Liver (tissue), 9 donors: ENCODE results near the gene FBLIM1. TPM values are rescaled to one million over a fixed set of nuclear protein-coding genes. Genes with fewer than 3 reads are reported as not detected.

Source experiments
- DNase-seq: peaks from one replicate; pipeline ENCODE4 v3.0.0-alpha.2; 2017; ENCODE audit warnings: low spot score
- H3K27ac ChIP-seq, 2 donors: one replicate each; pipeline ENCODE4 v1.7.0; 2013; ENCODE audit warnings: inconsistent platforms in 2 of 2, low read length in 2 of 2, control low read depth in 1 of 2, low read depth in 1 of 2, mild to moderate bottlenecking in 1 of 2
- H3K27me3 ChIP-seq, 4 donors: one replicate each; pipeline versions ENCODE4 v1.6.1 to v1.7.0; 2013; ENCODE audit warnings: low read length in 3 of 4, inconsistent platforms in 1 of 4, mild to moderate bottlenecking in 1 of 4, moderate library complexity in 1 of 4; ENCODE audit not compliant: control insufficient read depth in 4 of 4, insufficient read depth in 4 of 4
- H3K36me3 ChIP-seq, 4 donors: one replicate each; pipeline versions ENCODE4 v1.6.1 to v1.7.0; 2013; ENCODE audit warnings: low read length in 3 of 4, mild to moderate bottlenecking in 3 of 4, low read depth in 1 of 4, moderate library complexity in 1 of 4; ENCODE audit not compliant: control insufficient read depth in 4 of 4, insufficient read depth in 3 of 4
- H3K4me1 ChIP-seq, 4 donors: one replicate each; pipeline versions ENCODE4 v1.6.1 to v1.7.0; 2013; ENCODE audit warnings: low read length in 3 of 4, mild to moderate bottlenecking in 3 of 4, moderate library complexity in 1 of 4; ENCODE audit not compliant: control insufficient read depth in 4 of 4, insufficient read depth in 4 of 4
- H3K4me3 ChIP-seq, 3 donors: one replicate each; pipeline versions ENCODE4 v1.6.1 to v1.7.0; 2013; ENCODE audit warnings: low read length in 3 of 3, control low read depth in 1 of 3, low read depth in 1 of 3, mild to moderate bottlenecking in 1 of 3
- H3K9ac ChIP-seq, 2 donors: one replicate each; pipeline ENCODE4 v1.7.0; 2013; ENCODE audit warnings: low read length in 2 of 2, mild to moderate bottlenecking in 2 of 2, moderate library complexity in 2 of 2, control low read depth in 1 of 2, low read depth in 1 of 2
- H3K9me3 ChIP-seq, 4 donors: one replicate each; pipeline versions ENCODE4 v1.6.1 to v1.7.0; 2013; ENCODE audit warnings: low read length in 3 of 4; ENCODE audit not compliant: control insufficient read depth in 4 of 4
- CTCF ChIP-seq: fragments of 150-350 bp; IDR thresholded peaks from 2 replicates; pipeline ENCODE4 v1.5.1; 2017; ENCODE audit warnings: improper control_type of control experiment, low read depth, low read length; ENCODE audit not compliant: missing input control
- EGR1 ChIP-seq, 2 donors: IDR thresholded peaks; 2 replicates each; pipeline ENCODE4 v1.6.1; 2016 to 2018; ENCODE audit warnings: antibody characterized with exemption in 2 of 2, low read depth in 2 of 2
- FOXA1 ChIP-seq: IDR thresholded peaks from 2 replicates; pipeline ENCODE4 v1.6.1; 2016; ENCODE audit warnings: antibody characterized with exemption
- FOXA2 ChIP-seq: IDR thresholded peaks from 2 replicates; pipeline ENCODE4 v1.6.1; 2016; ENCODE audit warnings: antibody characterized with exemption
- GABPA ChIP-seq, 2 donors: IDR thresholded peaks in 1 of 2; conservative IDR thresholded peaks in 1 of 2; 2 replicates each; pipeline ENCODE4 v1.6.1; 2016; ENCODE audit warnings: antibody characterized with exemption in 2 of 2, mild to moderate bottlenecking in 1 of 2, moderate library complexity in 1 of 2
- HNF4A ChIP-seq, 2 donors: conservative IDR thresholded peaks; 2 replicates each; pipeline ENCODE4 v1.6.1; 2016; ENCODE audit warnings: antibody characterized with exemption in 2 of 2, mild to moderate bottlenecking in 2 of 2
- HNF4G ChIP-seq: IDR thresholded peaks from 2 replicates; pipeline ENCODE4 v1.6.1; 2016; ENCODE audit warnings: antibody characterized with exemption
- JUND ChIP-seq, 2 donors: IDR thresholded peaks; 2 replicates each; pipeline ENCODE4 v1.6.1; 2016; ENCODE audit warnings: antibody characterized with exemption in 2 of 2
- NR2F2 ChIP-seq: IDR thresholded peaks from 2 replicates; pipeline ENCODE4 v1.6.1; 2016; ENCODE audit warnings: antibody characterized with exemption
- RAD21 ChIP-seq, 2 donors: IDR thresholded peaks; 2 replicates each; pipeline ENCODE4 v1.6.1; 2016; ENCODE audit warnings: antibody characterized with exemption in 2 of 2, mild to moderate bottlenecking in 2 of 2
- RXRA ChIP-seq, 2 donors: IDR thresholded peaks; 2 replicates each; pipeline ENCODE4 v1.6.1; 2017 to 2018; ENCODE audit warnings: antibody characterized with exemption in 2 of 2, mild to moderate bottlenecking in 1 of 2
- SP1 ChIP-seq: IDR thresholded peaks from 2 replicates; pipeline ENCODE4 v1.6.1; 2018; ENCODE audit warnings: antibody characterized with exemption, mild to moderate bottlenecking
- TAF1 ChIP-seq: conservative IDR thresholded peaks from 2 replicates; pipeline ENCODE4 v1.6.1; 2016; ENCODE audit warnings: antibody characterized with exemption, mild to moderate bottlenecking
- YY1 ChIP-seq: IDR thresholded peaks from 2 replicates; pipeline ENCODE4 v1.6.1; 2016; ENCODE audit warnings: antibody characterized with exemption, mild to moderate bottlenecking
- WGBS: extraction: QIAGEN DNeasy Blood & Tissue Kit; methylation state at CpG from one replicate; pipeline ENCODE4 v1.1.7; 2013; 5-methylcytosine and 5-hydroxymethylcytosine counted together
- polyA plus RNA-seq, 2 donors: library from polyadenylated mRNA; stranded (reverse) in 1 of 2; unstranded in 1 of 2; fragments of 200-250 nt in 1 of 2; fragments of >200 nt in 1 of 2; fragmentation: Nextera tagmentation in 1 of 2; extraction: Ambion mirVana in 1 of 2; gene quantifications; one replicate each; pipeline versions ENCODE4 v1.2.1 to v1.2.3, GENCODE V29; 2013 to 2015
- total RNA-seq, 2 donors: library from RNA; depleted of rRNA; stranded (reverse); fragments of >200 nt; gene quantifications; one replicate each; pipeline ENCODE4 v1.2.3, GENCODE V29; 2014
- TF ChIP-seq, protein P1 (sequence below): IDR thresholded peaks from 2 replicates; pipeline ENCODE4 v1.6.1; 2016; ENCODE audit warnings: antibody characterized with exemption
- TF ChIP-seq, protein P2 (sequence below): IDR thresholded peaks from 2 replicates; pipeline ENCODE4 v1.6.1; 2016; ENCODE audit warnings: antibody characterized with exemption
- TF ChIP-seq, protein P3 (sequence below): IDR thresholded peaks from 2 replicates; pipeline ENCODE4 v1.6.1; 2016; ENCODE audit warnings: antibody characterized with exemption
- TF ChIP-seq, protein P4 (sequence below): IDR thresholded peaks from 2 replicates; pipeline ENCODE4 v1.6.1; 2016; ENCODE audit warnings: antibody characterized with exemption, mild to moderate bottlenecking
- donor health status: healthy.
- donor health status: healthy.
- donor health status: healthy.
- donor health status: healthy.
- donor health status: healthy.

Gene FBLIM1
- total and polyA plus RNA-seq, 4 donors = 3.6 to 6.4 (median 3.7) TPM

GRCh38 chr1:15720861-15721260 lies 37.7 kb upstream of the FBLIM1 start:
- Histone ChIP-seq H3K36me3 (peaks cover 0 to 29% (median 9%) of the 10 kb centered on the region in 4 donors), H3K4me1 (peaks cover 0 to 16% (median 10%) of the 10 kb centered on the region in 4 donors), H3K27me3 (no peaks in the 10 kb centered on the region), H3K4me3 (no peak overlapping the region), H3K9me3 (no peaks in the 10 kb centered on the region), H3K27ac (no peak overlapping the region), H3K9ac (no peak overlapping the region)
- no peak for DNase-seq
- no peak for TF ChIP-seq HNF4G
- TF ChIP-seq RAD21 (IDR thresholded peaks at IDR 0.05) = no peak
- TF ChIP-seq, protein P1, sequence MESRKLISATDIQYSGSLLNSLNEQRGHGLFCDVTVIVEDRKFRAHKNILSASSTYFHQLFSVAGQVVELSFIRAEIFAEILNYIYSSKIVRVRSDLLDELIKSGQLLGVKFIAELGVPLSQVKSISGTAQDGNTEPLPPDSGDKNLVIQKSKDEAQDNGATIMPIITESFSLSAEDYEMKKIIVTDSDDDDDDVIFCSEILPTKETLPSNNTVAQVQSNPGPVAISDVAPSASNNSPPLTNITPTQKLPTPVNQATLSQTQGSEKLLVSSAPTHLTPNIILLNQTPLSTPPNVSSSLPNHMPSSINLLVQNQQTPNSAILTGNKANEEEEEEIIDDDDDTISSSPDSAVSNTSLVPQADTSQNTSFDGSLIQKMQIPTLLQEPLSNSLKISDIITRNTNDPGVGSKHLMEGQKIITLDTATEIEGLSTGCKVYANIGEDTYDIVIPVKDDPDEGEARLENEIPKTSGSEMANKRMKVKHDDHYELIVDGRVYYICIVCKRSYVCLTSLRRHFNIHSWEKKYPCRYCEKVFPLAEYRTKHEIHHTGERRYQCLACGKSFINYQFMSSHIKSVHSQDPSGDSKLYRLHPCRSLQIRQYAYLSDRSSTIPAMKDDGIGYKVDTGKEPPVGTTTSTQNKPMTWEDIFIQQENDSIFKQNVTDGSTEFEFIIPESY = no peak
- TF ChIP-seq FOXA2 = no peak
- no peak for TF ChIP-seq EGR1 (IDR thresholded peaks at IDR 0.05; ENCODE audit: low read depth in 2 of 2)
- TF ChIP-seq RXRA (IDR thresholded peaks at IDR 0.05) = no peak
- TF ChIP-seq FOXA1 = no peak
- TF ChIP-seq, protein P2, sequence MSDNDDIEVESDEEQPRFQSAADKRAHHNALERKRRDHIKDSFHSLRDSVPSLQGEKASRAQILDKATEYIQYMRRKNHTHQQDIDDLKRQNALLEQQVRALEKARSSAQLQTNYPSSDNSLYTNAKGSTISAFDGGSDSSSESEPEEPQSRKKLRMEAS = no peak
- TF ChIP-seq CTCF = no peak
- TF ChIP-seq YY1 = no peak
- TF ChIP-seq GABPA (IDR thresholded peaks at IDR 0.05 in 1 of 2, conservative IDR thresholded peaks at IDR 0.05 in 1 of 2) = no peak
- TF ChIP-seq, protein P3, sequence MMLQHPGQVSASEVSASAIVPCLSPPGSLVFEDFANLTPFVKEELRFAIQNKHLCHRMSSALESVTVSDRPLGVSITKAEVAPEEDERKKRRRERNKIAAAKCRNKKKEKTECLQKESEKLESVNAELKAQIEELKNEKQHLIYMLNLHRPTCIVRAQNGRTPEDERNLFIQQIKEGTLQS = no peak
- no peak for TF ChIP-seq TAF1
- TF ChIP-seq, protein P4, sequence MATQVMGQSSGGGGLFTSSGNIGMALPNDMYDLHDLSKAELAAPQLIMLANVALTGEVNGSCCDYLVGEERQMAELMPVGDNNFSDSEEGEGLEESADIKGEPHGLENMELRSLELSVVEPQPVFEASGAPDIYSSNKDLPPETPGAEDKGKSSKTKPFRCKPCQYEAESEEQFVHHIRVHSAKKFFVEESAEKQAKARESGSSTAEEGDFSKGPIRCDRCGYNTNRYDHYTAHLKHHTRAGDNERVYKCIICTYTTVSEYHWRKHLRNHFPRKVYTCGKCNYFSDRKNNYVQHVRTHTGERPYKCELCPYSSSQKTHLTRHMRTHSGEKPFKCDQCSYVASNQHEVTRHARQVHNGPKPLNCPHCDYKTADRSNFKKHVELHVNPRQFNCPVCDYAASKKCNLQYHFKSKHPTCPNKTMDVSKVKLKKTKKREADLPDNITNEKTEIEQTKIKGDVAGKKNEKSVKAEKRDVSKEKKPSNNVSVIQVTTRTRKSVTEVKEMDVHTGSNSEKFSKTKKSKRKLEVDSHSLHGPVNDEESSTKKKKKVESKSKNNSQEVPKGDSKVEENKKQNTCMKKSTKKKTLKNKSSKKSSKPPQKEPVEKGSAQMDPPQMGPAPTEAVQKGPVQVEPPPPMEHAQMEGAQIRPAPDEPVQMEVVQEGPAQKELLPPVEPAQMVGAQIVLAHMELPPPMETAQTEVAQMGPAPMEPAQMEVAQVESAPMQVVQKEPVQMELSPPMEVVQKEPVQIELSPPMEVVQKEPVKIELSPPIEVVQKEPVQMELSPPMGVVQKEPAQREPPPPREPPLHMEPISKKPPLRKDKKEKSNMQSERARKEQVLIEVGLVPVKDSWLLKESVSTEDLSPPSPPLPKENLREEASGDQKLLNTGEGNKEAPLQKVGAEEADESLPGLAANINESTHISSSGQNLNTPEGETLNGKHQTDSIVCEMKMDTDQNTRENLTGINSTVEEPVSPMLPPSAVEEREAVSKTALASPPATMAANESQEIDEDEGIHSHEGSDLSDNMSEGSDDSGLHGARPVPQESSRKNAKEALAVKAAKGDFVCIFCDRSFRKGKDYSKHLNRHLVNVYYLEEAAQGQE = no peak
- no peak for TF ChIP-seq SP1
- TF ChIP-seq JUND (IDR thresholded peaks at IDR 0.05) = no peak
- no peak for TF ChIP-seq HNF4A (conservative IDR thresholded peaks at IDR 0.05)
- no peak for TF ChIP-seq NR2F2
- WGBS = 96% methylated on average over 3 of the region's 3 CpGs
